Measurements from ENCODE around the gene RHEX.

DNA sequence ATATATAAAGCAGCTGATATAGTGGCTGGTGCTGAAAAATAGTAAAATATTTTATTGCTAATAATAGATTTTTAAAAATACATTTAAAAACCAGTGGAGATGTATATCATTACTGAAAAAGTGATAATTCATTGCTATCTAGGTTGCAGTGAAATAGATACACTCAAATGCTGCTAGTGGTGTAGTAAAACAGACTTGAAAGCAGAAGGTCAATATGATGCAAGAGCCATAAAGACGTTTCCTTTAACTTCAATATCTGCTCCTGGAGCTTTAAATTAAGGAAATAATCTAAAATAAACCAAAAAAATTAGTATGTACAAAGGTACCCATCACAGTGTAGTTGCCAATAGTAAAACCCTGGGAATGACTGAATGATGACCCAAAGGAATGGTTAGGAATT is 26.2 kb downstream of the RHEX start:
- TF ChIP-seq, protein P1, sequence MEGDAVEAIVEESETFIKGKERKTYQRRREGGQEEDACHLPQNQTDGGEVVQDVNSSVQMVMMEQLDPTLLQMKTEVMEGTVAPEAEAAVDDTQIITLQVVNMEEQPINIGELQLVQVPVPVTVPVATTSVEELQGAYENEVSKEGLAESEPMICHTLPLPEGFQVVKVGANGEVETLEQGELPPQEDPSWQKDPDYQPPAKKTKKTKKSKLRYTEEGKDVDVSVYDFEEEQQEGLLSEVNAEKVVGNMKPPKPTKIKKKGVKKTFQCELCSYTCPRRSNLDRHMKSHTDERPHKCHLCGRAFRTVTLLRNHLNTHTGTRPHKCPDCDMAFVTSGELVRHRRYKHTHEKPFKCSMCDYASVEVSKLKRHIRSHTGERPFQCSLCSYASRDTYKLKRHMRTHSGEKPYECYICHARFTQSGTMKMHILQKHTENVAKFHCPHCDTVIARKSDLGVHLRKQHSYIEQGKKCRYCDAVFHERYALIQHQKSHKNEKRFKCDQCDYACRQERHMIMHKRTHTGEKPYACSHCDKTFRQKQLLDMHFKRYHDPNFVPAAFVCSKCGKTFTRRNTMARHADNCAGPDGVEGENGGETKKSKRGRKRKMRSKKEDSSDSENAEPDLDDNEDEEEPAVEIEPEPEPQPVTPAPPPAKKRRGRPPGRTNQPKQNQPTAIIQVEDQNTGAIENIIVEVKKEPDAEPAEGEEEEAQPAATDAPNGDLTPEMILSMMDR (IDR thresholded peaks at IDR 0.05): no peak
- no peak for TF ChIP-seq EZH2 (IDR thresholded peaks at IDR 0.05)

Data from neural progenitor cell (in vitro differentiated cells).